Ishikawa (cell line): ENCODE results near the gene SMYD4.

Experiments
- CEBPB ChIP-seq: IDR thresholded peaks from 2 replicates; pipeline ENCODE4 v1.6.1; 2012
- EGR1 ChIP-seq: IDR thresholded peaks from 2 replicates; pipeline ENCODE4 v1.6.1; 2012
- EP300 ChIP-seq: IDR thresholded peaks from 2 replicates; pipeline ENCODE4 v1.6.1; 2012; ENCODE audit warnings: borderline replicate concordance
- FOXM1 ChIP-seq: IDR thresholded peaks from 2 replicates; pipeline ENCODE4 v1.6.1; 2012; ENCODE audit warnings: low read depth, borderline replicate concordance
- NFIC ChIP-seq: IDR thresholded peaks from 2 replicates; pipeline ENCODE4 v1.6.1; 2012
- RAD21 ChIP-seq: IDR thresholded peaks from 2 replicates; pipeline ENCODE4 v1.6.1; 2012; ENCODE audit warnings: low read depth
- TAF1 ChIP-seq: IDR thresholded peaks from 2 replicates; pipeline ENCODE4 v1.6.1; 2012; ENCODE audit warnings: low read depth, mild to moderate bottlenecking
- TCF12 ChIP-seq: IDR thresholded peaks from 2 replicates; pipeline ENCODE4 v1.6.1; 2012; ENCODE audit warnings: low read depth
- YY1 ChIP-seq: IDR thresholded peaks from 2 replicates; pipeline ENCODE4 v1.6.1; 2012; ENCODE audit warnings: low read depth
- TF ChIP-seq, protein P1 (sequence below): IDR thresholded peaks from 2 replicates; pipeline ENCODE4 v1.6.1; 2012
- TF ChIP-seq, protein P2 (sequence below): IDR thresholded peaks from 2 replicates; pipeline ENCODE4 v1.6.1; 2012
- TF ChIP-seq, protein P3 (sequence below): IDR thresholded peaks from 2 replicates; pipeline ENCODE4 v1.6.1; 2012; ENCODE audit warnings: low read depth, mild to moderate bottlenecking

DNA sequence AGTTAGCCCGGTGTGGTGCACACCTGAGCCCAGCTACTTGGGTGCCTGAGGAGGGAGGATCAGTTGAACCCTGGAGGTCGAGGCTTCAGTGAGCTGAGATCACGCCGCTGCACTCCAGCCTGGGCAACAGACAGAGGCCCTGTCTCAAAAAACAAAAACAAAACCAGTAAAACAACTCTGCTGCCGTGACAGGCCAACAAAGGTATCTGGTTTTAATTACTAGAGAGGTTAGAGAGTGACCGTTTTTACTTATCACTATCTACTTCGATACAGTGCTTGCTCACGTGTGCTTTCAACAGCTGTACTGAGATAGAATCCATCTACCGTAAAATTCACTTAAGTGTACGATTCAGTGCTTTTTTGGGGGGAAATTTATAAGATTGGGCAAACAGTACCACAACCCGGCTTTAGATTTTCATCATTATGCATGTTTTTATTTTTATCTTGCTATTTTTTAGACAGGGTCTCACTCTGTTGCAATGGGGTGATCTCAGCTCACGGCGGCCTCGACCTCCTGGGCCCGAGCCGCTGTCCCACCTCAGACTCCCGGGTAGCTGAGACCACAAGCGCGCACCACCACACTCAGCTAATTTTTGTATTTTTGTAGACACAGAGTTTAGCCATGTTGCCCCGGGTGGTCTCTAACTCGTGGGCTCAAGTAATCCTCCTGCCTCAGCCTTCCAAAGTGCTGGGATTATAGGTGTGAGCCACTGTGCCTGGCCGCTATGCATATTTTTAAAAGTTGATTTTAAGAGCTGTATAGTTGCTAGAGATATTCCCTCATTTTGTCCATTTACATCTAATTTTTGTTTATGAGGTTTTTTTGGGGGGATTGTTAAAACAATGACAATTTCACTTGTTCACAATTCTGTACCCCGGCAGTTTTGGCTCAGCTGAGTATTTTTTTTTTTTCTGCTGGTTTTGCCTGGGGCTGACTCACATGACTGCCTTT lies 36.9 kb downstream of the SMYD4 start:
- no peak for TF ChIP-seq YY1
- no peak for TF ChIP-seq FOXM1
- TF ChIP-seq, protein P1, sequence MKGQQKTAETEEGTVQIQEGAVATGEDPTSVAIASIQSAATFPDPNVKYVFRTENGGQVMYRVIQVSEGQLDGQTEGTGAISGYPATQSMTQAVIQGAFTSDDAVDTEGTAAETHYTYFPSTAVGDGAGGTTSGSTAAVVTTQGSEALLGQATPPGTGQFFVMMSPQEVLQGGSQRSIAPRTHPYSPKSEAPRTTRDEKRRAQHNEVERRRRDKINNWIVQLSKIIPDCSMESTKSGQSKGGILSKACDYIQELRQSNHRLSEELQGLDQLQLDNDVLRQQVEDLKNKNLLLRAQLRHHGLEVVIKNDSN, result no peak
- TF ChIP-seq EGR1, result no peak
- no peak for TF ChIP-seq TAF1
- TF ChIP-seq TCF12, result no peak
- TF ChIP-seq, protein P2, sequence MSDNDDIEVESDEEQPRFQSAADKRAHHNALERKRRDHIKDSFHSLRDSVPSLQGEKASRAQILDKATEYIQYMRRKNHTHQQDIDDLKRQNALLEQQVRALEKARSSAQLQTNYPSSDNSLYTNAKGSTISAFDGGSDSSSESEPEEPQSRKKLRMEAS, result no peak
- no peak for TF ChIP-seq NFIC
- TF ChIP-seq, protein P3, sequence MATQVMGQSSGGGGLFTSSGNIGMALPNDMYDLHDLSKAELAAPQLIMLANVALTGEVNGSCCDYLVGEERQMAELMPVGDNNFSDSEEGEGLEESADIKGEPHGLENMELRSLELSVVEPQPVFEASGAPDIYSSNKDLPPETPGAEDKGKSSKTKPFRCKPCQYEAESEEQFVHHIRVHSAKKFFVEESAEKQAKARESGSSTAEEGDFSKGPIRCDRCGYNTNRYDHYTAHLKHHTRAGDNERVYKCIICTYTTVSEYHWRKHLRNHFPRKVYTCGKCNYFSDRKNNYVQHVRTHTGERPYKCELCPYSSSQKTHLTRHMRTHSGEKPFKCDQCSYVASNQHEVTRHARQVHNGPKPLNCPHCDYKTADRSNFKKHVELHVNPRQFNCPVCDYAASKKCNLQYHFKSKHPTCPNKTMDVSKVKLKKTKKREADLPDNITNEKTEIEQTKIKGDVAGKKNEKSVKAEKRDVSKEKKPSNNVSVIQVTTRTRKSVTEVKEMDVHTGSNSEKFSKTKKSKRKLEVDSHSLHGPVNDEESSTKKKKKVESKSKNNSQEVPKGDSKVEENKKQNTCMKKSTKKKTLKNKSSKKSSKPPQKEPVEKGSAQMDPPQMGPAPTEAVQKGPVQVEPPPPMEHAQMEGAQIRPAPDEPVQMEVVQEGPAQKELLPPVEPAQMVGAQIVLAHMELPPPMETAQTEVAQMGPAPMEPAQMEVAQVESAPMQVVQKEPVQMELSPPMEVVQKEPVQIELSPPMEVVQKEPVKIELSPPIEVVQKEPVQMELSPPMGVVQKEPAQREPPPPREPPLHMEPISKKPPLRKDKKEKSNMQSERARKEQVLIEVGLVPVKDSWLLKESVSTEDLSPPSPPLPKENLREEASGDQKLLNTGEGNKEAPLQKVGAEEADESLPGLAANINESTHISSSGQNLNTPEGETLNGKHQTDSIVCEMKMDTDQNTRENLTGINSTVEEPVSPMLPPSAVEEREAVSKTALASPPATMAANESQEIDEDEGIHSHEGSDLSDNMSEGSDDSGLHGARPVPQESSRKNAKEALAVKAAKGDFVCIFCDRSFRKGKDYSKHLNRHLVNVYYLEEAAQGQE, result no peak
- TF ChIP-seq RAD21, result no peak
- TF ChIP-seq CEBPB, result no peak
- TF ChIP-seq EP300, result no peak
